Stimulated activated CD8-positive, alpha-beta memory T cell treated with anti-CD3 and anti-CD28 coated beads, Interleukin-7, amount 100 ng/mL, for 1 hour (primary cell): ENCODE results near the gene FHOD1.

ENCODE experiments used
- DNase-seq, 2 donors: peaks; one replicate each; pipeline ENCODE4 v3.0.0-alpha.2; 2020; ENCODE audit warnings: low read depth in 2 of 2

FHOD1 gene

GRCh38 chr16:67234180-67234597, 13.1 kb downstream of the FHOD1 start:
- no peak for DNase-seq

GRCh38 chr16:67233596-67233995, 13.7 kb downstream of the FHOD1 start:
- DNase-seq = no peak

GRCh38 chr16:67230809-67231660, 16.2 kb downstream of the FHOD1 start:
- no peak for DNase-seq

DNA sequence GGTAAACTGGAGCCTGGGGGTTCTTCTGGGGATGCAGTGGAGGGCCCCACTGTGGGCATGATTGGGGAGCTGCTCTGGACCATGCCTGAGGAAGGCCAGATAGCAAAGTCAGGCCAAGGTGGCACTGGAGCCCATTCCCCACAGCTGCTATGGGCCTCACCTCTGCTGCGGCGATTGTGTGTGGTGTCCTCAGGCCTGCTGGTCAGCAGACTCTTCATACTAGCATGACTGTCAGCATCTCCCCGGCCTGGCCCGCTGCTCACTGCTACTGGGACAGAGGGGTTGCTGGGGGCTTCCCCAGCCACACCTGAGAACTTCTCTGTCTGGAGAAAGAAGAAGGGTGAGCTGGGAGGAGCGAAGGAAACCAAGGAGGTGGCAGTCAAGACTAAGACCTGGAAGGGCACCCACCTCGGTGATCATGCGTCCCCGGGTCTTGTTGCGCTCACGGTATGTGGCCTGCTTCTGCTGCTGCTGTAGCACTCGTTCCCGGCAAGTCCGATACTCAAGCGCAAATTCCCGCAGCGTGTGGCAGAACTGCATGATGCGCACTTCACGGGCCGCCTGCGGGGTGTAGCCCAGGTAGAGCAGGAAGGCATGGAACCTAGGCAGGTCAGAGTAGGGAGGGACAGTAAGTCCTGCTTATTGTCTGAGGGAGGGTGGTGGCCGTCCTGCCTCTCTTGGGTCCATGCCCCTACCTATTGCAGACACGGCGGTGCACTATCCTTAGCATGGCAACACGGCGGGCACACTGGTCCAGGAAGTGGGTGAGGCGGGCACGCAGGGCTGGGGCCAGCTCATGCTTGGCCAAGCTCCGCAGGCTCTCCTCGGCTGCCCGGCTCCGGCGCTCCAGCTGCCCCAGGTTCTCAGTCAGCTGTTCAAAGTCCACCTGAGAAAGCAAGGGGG, 17.1 kb downstream of the FHOD1 start:
- DNase-seq = no peak

DNA sequence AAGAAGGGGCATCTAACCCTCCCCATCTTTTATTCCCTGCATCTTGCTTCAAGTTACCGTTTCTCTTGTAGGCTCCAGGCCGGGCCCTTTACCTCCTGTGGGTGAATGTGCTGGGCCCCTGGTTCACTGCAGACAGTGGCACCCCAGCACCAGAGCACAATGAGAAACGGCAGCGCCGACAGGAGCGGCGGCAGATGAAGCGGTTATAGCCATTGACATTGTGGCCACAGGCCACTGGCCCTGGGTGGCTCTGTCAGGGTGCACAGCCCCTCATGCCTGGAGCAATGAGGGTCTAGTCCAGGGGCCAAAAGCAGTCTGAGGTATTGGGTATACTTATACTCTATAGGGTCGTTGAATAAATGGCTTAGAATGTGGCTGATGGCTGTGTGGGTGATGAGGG, 18.4 kb downstream of the FHOD1 start:
- DNase-seq = no peak

DNA sequence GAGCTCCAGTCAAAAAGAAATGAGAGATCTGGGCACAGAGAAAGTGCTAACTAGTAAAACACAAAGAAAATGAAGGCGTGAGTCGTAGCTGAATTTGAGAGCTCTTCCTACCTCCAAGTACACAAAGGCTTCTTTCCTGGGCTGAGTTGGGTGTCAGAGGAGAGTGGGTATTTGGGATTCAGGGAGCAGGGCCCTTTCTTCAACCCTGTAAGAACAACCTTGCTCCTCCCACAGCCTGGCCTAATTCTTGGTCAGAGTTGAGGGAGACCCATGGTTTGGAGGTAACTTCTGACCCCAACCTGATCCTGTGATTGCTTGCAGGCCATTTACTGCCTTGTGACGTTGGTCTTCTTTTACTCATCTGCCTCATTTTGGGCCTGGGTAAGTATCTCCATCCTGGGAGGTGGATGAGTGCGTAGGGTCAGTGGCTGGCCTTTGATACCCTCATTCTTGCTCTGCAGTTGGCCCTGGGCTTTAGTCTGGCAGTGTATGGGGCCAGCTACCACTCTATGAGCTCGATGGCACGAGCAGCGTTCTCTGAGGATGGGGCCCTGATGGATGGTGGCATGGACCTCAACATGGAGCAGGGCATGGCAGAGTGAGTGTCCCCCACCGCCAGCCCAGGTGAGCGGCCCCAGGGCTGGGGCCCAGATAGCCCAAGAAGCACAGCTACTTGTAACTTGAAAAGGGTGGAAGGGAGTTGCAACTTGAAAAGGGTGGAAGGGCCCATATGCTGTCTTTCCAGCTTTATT, 19.1 kb downstream of the FHOD1 start:
- no peak for DNase-seq

DNA sequence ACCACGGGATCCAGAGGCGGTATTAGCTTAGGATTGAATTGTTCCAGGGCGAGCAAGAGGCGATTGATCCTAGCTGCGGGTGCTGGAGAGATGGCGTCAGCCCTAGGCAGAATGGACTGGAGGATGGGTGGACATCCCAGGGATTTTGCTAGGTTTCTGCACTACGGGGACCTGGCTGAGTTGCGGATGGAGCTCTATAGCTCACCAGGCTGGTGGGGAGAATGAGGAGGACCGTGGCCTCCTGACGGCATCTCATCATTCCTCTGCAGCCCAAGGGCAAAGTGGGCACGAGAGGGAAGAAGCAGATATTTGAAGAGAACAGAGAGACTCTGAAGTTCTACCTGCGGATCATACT, 19.7 kb downstream of the FHOD1 start:
- no peak for DNase-seq

GRCh38 chr16:67226804-67227566, 20.3 kb downstream of the FHOD1 start, which contains the start of gene TMEM208:
TMEM208 (plus strand) TSS chr16:67227130; CDS start chr16:67227219, 89 bp downstream.
- DNase-seq = peak; percentile 95 to 98

GRCh38 chr16:67226295-67226803, 20.9 kb downstream of the FHOD1 start:
- DNase-seq = no peak

GRCh38 chr16:67223992-67224391, 23.3 kb downstream of the FHOD1 start:
- no peak for DNase-seq

DNA sequence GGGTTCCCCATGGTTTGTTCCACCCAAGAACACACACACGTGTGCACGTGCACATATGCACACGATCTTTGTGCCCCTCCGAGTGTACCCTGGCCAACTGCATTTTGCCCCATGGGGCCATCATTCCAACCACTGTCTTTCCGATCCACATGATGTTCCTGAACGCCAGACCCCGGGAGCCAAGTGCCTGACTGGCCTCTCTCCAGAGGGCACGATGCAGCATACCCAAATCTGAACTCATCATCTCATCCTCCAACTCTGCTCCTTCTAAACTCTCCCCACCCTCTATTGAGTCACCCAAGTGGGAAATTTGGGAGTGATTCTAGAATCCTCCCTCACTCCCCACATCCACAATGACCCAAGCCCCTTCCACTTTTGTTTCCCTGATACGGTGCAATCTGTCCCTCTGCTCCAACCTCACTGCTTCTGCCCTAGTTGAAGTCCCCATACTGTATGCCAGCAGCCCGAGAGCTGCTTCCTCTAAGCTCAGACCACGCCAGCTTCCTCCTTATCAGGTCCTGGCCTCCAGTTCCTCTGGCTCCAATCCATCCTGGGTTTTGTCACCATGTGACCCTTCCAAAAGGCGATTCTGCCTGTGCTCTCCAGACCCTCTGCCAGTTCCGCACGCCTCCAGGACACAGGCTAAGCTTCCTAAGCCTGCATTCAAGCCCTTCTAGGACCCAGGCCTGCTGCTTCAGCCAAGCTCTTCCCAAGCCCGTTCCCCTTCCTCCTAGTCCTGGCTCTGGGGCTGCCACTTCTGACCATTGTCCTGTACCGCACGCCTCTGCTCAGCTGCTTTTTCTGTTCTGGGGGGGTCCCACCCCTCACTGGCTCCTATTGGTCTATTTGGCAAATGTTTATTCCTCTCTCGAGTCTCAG, 30.4 kb downstream of the FHOD1 start:
- no peak for DNase-seq

- DNase-seq = no peak
Observed at GRCh38 chr16:67215706-67216105, 31.6 kb downstream of the FHOD1 start.

GRCh38 chr16:67213197-67214019, 33.9 kb downstream of the FHOD1 start:
- DNase-seq = no peak

- DNase-seq = no peak
Observed at GRCh38 chr16:67212766-67213165, 34.5 kb downstream of the FHOD1 start.

DNA sequence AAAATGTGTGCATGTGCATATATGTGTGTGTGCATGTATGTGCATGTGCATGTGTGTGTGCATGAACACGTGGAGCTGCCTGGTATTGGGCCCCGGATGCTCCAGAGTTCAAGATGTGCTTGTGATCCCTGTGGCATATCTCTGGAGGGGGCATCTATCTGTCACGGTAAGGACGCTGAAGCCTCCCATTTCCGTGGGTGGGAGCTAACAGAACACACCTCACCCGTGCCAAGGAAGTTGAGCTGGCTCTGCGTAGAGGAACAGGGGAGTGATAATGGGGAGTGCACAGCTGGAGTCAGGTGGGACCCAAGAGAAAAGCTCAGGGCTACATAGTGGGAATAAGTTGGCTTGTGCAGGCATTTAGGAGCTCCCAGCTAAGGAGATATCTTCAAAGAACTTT, 35.6 kb downstream of the FHOD1 start:
- no peak for DNase-seq

GRCh38 chr16:67210069-67210937, 37.0 kb downstream of the FHOD1 start:
- no peak for DNase-seq

- DNase-seq = no peak
Observed at GRCh38 chr16:67209565-67209964, 37.7 kb downstream of the FHOD1 start.
